IMR-90 (cell line): ENCODE data around the gene XPNPEP2. TPM values are rescaled to one million over a fixed set of nuclear protein-coding genes. Genes with fewer than 3 reads are reported as not detected.

Experiments used
- ATAC-seq: fragments of 200-7000 bp; cut with Tn5 transposase; 2 replicates; pipeline ENCODE4 v1.9.1; 2020; ENCODE audit warnings: low read depth, mild to moderate bottlenecking, moderate library complexity
- BruUV-seq: library from RNA; stranded (reverse); fragments of 400-500 nt; replicated peaks from 2 replicates; lab custom pipeline; 2021; lab: Mats Ljungman, UMichigan
- CTCF ChIA-PET: fragments of 300-600 bp; formaldehyde crosslinking; extraction: SDS; loops from one replicate; lab custom pipeline; 2021; ENCODE audit warnings: antibody characterized with exemption; lab: Yijun Ruan, JAX
- POLR2A ChIA-PET: fragments of 300-600 bp; sonication (Branson Sonifier 250); formaldehyde crosslinking; loops from one replicate; lab custom pipeline; 2022; ENCODE audit warnings: antibody characterized with exemption; ENCODE audit not compliant: unreplicated experiment; lab: Charles Lee
- DNase-seq: peaks from one replicate; pipeline ENCODE4 v3.0.0; 2013
- H2AFZ ChIP-seq: replicated peaks from 2 replicates; pipeline ENCODE3; 2013; ENCODE audit warnings: low read length, mild to moderate bottlenecking; ENCODE audit not compliant: poor library complexity
- H2AK5ac ChIP-seq: 2 replicates; pipeline ENCODE4 v1.6.1; 2013; ENCODE audit warnings: low read depth, low read length, inconsistent platforms
- H2AK9ac ChIP-seq: replicated peaks from 2 replicates; pipeline ENCODE3; 2013; ENCODE audit warnings: mild to moderate bottlenecking, low read depth, low read length, moderate library complexity; ENCODE audit not compliant: poor library complexity
- H2BK120ac ChIP-seq: 2 replicates; pipeline ENCODE4 v1.6.1; 2013; ENCODE audit warnings: low read depth, low read length, inconsistent platforms
- H2BK15ac ChIP-seq: 3 replicates; pipeline ENCODE4 v1.6.1; 2013; ENCODE audit warnings: low read depth, low read length, inconsistent platforms
- H2BK20ac ChIP-seq: 2 replicates; pipeline ENCODE4 v1.6.1; 2013; ENCODE audit warnings: low read depth, mild to moderate bottlenecking, inconsistent platforms, low read length, moderate library complexity
- H2BK5ac ChIP-seq: 2 replicates; pipeline ENCODE4 v1.6.1; 2013; ENCODE audit warnings: mild to moderate bottlenecking, low read depth, low read length, inconsistent platforms; ENCODE audit not compliant: poor library complexity, severe bottlenecking
- H3K14ac ChIP-seq: replicated peaks from 2 replicates; pipeline ENCODE4 v1.6.1; 2013; ENCODE audit warnings: low read depth, low read length, inconsistent platforms
- H3K18ac ChIP-seq: 2 replicates; pipeline ENCODE4 v1.6.1; 2013; ENCODE audit warnings: low read depth, low read length, control low read depth
- H3K23ac ChIP-seq: 2 replicates; pipeline ENCODE4 v1.6.1; 2013; ENCODE audit warnings: low read depth, low read length, inconsistent platforms
- H3K27ac ChIP-seq: 2 replicates; pipeline ENCODE4 v1.5.1; 2013; ENCODE audit warnings: mild to moderate bottlenecking, control low read depth, low read length; ENCODE audit not compliant: insufficient read depth
- H3K27me3 ChIP-seq: 2 replicates; pipeline ENCODE4 v1.6.1; 2013; ENCODE audit warnings: low read length; ENCODE audit not compliant: control insufficient read depth, insufficient read depth
- H3K36me3 ChIP-seq: 2 replicates; pipeline ENCODE4 v1.6.1; 2013; ENCODE audit warnings: low read length, mixed read lengths; ENCODE audit not compliant: control insufficient read depth, insufficient read depth
- H3K4ac ChIP-seq: 2 replicates; pipeline ENCODE4 v1.6.1; 2013; ENCODE audit warnings: low read depth, low read length, inconsistent platforms
- H3K4me1 ChIP-seq: 2 replicates; pipeline ENCODE4 v1.6.1; 2013; ENCODE audit warnings: low read length, mixed read lengths; ENCODE audit not compliant: control insufficient read depth, insufficient read depth
- H3K4me2 ChIP-seq: 2 replicates; pipeline ENCODE4 v1.6.1; 2013; ENCODE audit warnings: low read depth, mild to moderate bottlenecking, control low read depth, low read length, moderate library complexity
- H3K4me3 ChIP-seq: 2 replicates; pipeline ENCODE4 v1.5.1; 2013; ENCODE audit warnings: low read depth, mild to moderate bottlenecking, control low read depth, low read length, moderate library complexity; ENCODE audit not compliant: insufficient read depth
- H3K56ac ChIP-seq: 2 replicates; pipeline ENCODE4 v1.6.1; 2013; ENCODE audit warnings: low read length, inconsistent platforms; ENCODE audit not compliant: insufficient read depth; ENCODE audit errors: extremely low read depth
- H3K79me1 ChIP-seq, 2 experiments: 2 replicates each; pipeline ENCODE4 v1.6.1; 2013; ENCODE audit warnings: low read length in 2 of 2, inconsistent platforms in 1 of 2, low read depth in 1 of 2
- H3K9ac ChIP-seq: 2 replicates; pipeline ENCODE4 v1.6.1; 2013; ENCODE audit warnings: low read depth, low read length, control low read depth
- H3K9me1 ChIP-seq: 2 replicates; pipeline ENCODE4 v1.6.1; 2013; ENCODE audit warnings: low read length, inconsistent platforms; ENCODE audit not compliant: insufficient read depth
- H3K9me3 ChIP-seq: 2 replicates; pipeline ENCODE4 v1.6.1; 2013; ENCODE audit warnings: low read length; ENCODE audit not compliant: control insufficient read depth, insufficient read depth
- H4K20me1 ChIP-seq: 2 replicates; pipeline ENCODE4 v1.6.1; 2013; ENCODE audit warnings: low read length, inconsistent platforms; ENCODE audit not compliant: insufficient read depth
- H4K5ac ChIP-seq: 2 replicates; pipeline ENCODE4 v1.6.1; 2013; ENCODE audit warnings: mild to moderate bottlenecking, low read depth, low read length, control low read depth
- H4K8ac ChIP-seq, 2 experiments: 2 replicates each; pipeline ENCODE4 v1.6.1; 2013; ENCODE audit warnings: low read depth in 2 of 2, low read length in 2 of 2, control low read depth in 1 of 2, inconsistent platforms in 1 of 2
- H4K91ac ChIP-seq: 2 replicates; pipeline ENCODE4 v1.6.1; 2013; ENCODE audit warnings: low read depth, low read length, inconsistent platforms; ENCODE audit not compliant: insufficient read depth
- BHLHE40 ChIP-seq: fragments of 150-350 bp; IDR thresholded peaks from 2 replicates; pipeline ENCODE4 v1.6.1; 2016; ENCODE audit warnings: mild to moderate bottlenecking, low read depth, low read length
- FOS ChIP-seq: fragments of 150-350 bp; IDR thresholded peaks from 2 replicates; pipeline ENCODE4 v1.6.1; 2016; ENCODE audit warnings: low read depth, low read length
- MAZ ChIP-seq: IDR thresholded peaks from 2 replicates; pipeline ENCODE4 v1.6.1; 2012; ENCODE audit warnings: low read depth, mild to moderate bottlenecking, low read length, improper control_type of control experiment, moderate library complexity, borderline replicate concordance
- MXI1 ChIP-seq: IDR thresholded peaks from 2 replicates; pipeline ENCODE4 v1.6.1; 2012; ENCODE audit warnings: low read depth, mild to moderate bottlenecking, low read length, moderate library complexity, borderline replicate concordance
- NFE2L2 ChIP-seq: fragments of 150-350 bp; IDR thresholded peaks from 2 replicates; pipeline ENCODE4 v1.6.1; 2016; ENCODE audit warnings: low read depth, mild to moderate bottlenecking, low read length
- POLR2A ChIP-seq: IDR thresholded peaks from 2 replicates; pipeline ENCODE4 v1.6.1; 2012; ENCODE audit warnings: mild to moderate bottlenecking, low read depth, low read length
- RAD21 ChIP-seq: IDR thresholded peaks from 2 replicates; pipeline ENCODE4 v1.6.1; 2012; ENCODE audit warnings: low read length, improper control_type of control experiment
- WGBS, 2 experiments: methylation state at CpG; one replicate each; pipeline versions ENCODE4 v1.1.5 to v1.1.7; 2013; ENCODE audit warnings: missing lambda C conversion rate in 2 of 2; ENCODE audit not compliant: insufficient read length in 1 of 2; ENCODE audit errors: extremely low coverage in 2 of 2; 5-methylcytosine and 5-hydroxymethylcytosine counted together
- dilution Hi-C: fragments of 300-500 bp; cut with HindIII; formaldehyde crosslinking; loops from one replicate; pipeline ENCODE4 v1.14.3; 2018; ENCODE audit warnings: low sequenced_read_pairs; ENCODE audit not compliant: unreplicated experiment
- in situ Hi-C: fragments of 300-500 bp; cut with MboI; formaldehyde crosslinking; loops from 3 replicates; pipeline ENCODE4 v1.14.3; 2019; ENCODE audit warnings: low sequenced_read_pairs, inconsistent platforms, mixed read lengths
- intact Hi-C: fragments of 100-400 bp; cut with micrococcal nuclease; formaldehyde crosslinking; loops from 2 replicates; pipeline ENCODE4 v1.10.0; 2022
- polyA plus RNA-seq, 3 experiments: library from polyadenylated mRNA; depleted of rRNA; stranded (reverse); fragments of >200 nt; gene quantifications; 2 replicates each; pipeline ENCODE4 v1.2.3, GENCODE V29; 2012; ENCODE audit warnings: low replicate concordance in 1 of 3
- total RNA-seq: library from RNA; depleted of rRNA; stranded (reverse); fragments of >200 nt; gene quantifications from 2 replicates; pipeline ENCODE4 v1.2.3, GENCODE V29; 2012
- TF ChIP-seq, protein P1 (sequence below): fragments of 150-350 bp; IDR thresholded peaks from 2 replicates; pipeline ENCODE4 v1.6.1; 2016; ENCODE audit warnings: low read depth, mild to moderate bottlenecking, low read length, moderate library complexity, borderline replicate concordance

XPNPEP2 gene
- total and polyA plus RNA-seq, 2 of the 4 experiments (the other 2 are of a cell fraction), result under 0.01 to 0.07 TPM

DNA sequence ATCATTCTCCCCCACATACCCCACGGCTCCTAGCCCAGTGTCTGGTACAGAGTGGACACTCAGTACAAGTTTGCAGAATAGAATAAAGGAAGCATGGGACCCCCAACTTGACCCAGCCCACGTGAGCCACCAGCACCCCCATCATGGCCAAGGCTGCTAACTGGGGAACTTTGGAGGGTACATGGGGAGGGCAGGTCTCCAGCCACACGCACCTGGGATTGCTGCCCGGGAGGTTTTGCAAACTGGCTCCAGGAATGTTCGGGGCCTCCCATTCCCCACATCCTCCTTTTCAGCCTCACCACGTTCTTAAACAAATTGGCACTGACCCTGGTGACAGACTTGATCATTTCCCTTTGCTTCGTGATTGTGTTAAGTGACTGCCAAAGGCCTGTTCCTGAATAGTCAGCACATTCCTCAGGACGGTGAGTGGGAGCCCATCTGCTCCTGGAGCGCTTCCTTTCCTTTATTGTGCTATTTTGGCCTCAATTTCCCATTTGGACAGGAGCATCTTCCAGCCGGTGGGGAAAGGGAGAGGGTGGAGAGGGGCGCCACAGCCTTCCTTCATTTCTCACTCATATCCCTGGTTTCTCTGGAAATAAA, 18.7 kb upstream of the XPNPEP2 start:
- no peak overlapping the region for H2BK5ac ChIP-seq
- no peak overlapping the region for H3K9ac ChIP-seq
- no peak for TF ChIP-seq MAZ
- no peak for TF ChIP-seq FOS
- no peak for TF ChIP-seq RAD21
- no peak for TF ChIP-seq NFE2L2
- TF ChIP-seq MXI1, result no peak
- TF ChIP-seq BHLHE40, result no peak
- no peak for TF ChIP-seq POLR2A
- TF ChIP-seq, protein P1, sequence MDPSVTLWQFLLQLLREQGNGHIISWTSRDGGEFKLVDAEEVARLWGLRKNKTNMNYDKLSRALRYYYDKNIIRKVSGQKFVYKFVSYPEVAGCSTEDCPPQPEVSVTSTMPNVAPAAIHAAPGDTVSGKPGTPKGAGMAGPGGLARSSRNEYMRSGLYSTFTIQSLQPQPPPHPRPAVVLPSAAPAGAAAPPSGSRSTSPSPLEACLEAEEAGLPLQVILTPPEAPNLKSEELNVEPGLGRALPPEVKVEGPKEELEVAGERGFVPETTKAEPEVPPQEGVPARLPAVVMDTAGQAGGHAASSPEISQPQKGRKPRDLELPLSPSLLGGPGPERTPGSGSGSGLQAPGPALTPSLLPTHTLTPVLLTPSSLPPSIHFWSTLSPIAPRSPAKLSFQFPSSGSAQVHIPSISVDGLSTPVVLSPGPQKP, result no peak
- no peak overlapping the region for H4K8ac ChIP-seq
- no peak overlapping the region for H3K4ac ChIP-seq
- no peak overlapping the region for H2BK15ac ChIP-seq
- in situ Hi-C loops (no loop called here), dilution Hi-C loops (no loop called here), intact Hi-C loops (no loop called here)
- no peaks in the 10 kb centered on the region for H3K9me1 ChIP-seq
- no peaks in the 10 kb centered on the region for H3K36me3 ChIP-seq
- H3K4me3 ChIP-seq, result no peak overlapping the region
- no peaks in the 10 kb centered on the region for H3K79me1 ChIP-seq
- no peak overlapping the region for H3K4me2 ChIP-seq
- no peak overlapping the region for H4K91ac ChIP-seq
- H3K27me3 ChIP-seq, result peaks cover 14% of the 10 kb centered on the region; the same call in 1 of the 2 replicates
- no peak overlapping the region for H2AK5ac ChIP-seq
- no peak overlapping the region for H2BK120ac ChIP-seq
- no peaks in the 10 kb centered on the region for H4K20me1 ChIP-seq
- no peak for ATAC-seq
- H3K56ac ChIP-seq, result no peak overlapping the region
- no peak overlapping the region for H2AK9ac ChIP-seq
- POLR2A ChIA-PET, result no interaction called here
- DNase-seq, result no peak
- no TSS peak for BruUV-seq
- no peak overlapping the region for H3K14ac ChIP-seq
- H2AFZ ChIP-seq, result no peak overlapping the region
- CTCF ChIA-PET, result no interaction called here
- peaks cover 4% of the 10 kb centered on the region for H3K4me1 ChIP-seq
- H4K5ac ChIP-seq, result no peak overlapping the region
- no peak overlapping the region for H2BK20ac ChIP-seq
- no CpG with 5 or more reads among the region's 11 CpGs for WGBS, 2 experiments
- H3K9me3 ChIP-seq, result no peaks in the 10 kb centered on the region
- no peak overlapping the region for H3K18ac ChIP-seq
- H3K27ac ChIP-seq, result no peak overlapping the region
- no peak overlapping the region for H3K23ac ChIP-seq
